ENCODE measurements around the gene MTMR12. TPM values are rescaled to one million over a fixed set of nuclear protein-coding genes. Genes with fewer than 3 reads are reported as not detected.

MTMR12 gene
- total and polyA plus RNA-seq, 2 donors (not counting 3 experiments of a cell fraction or from before 2014, with no cell fraction given), result 18.2 to 38.6 TPM

GRCh38 chr5:32255540-32255900 is 57.2 kb downstream of the MTMR12 start:
- no peak overlapping the region for H3K27ac ChIP-seq (ENCODE audit: insufficient read depth, low read depth, low read length)
- POLR2A ChIA-PET, result no interaction called here

More at GRCh38 chr5:32255540-32255900, 57.2 kb downstream of the MTMR12 start:
- Histone ChIP-seq H3K4me2 (ENCODE audit: insufficient read depth, low read length) (no peak overlapping the region), H2AFZ (ENCODE audit: low read depth, low read length) (no peak overlapping the region), H3K79me2 (ENCODE audit: control insufficient read depth, insufficient read depth, low read length) (no peaks in the 10 kb centered on the region), H3K4me1 (ENCODE audit: control insufficient read depth, extremely low read depth, insufficient read depth, low read length) (no peaks in the 10 kb centered on the region), H3K27me3 (ENCODE audit: control insufficient read depth in 2 of 2, insufficient read depth in 2 of 2, low read length in 2 of 2) (no peaks in the 10 kb centered on the region), H4K20me1 (replicated peaks; ENCODE audit: control insufficient read depth, extremely low read depth, insufficient read depth, low read length) (no peaks in the 10 kb centered on the region), H3K9ac (replicated peaks; ENCODE audit: extremely low read depth, insufficient read depth, low read length) (no peak overlapping the region), H3K4me3 (replicated peaks in 1 of 3; ENCODE audit: insufficient read depth in 1 of 3, low read depth in 1 of 3, low read length in 3 of 3) (no peak overlapping the region), H3K9me3 (replicated peaks; ENCODE audit: control insufficient read depth, insufficient read depth, low read length) (no peaks in the 10 kb centered on the region), H3K36me3 (ENCODE audit: control insufficient read depth in 2 of 2, extremely low read depth in 1 of 2, insufficient read depth in 2 of 2, low read length in 2 of 2) (peaks cover 5 to 23% of the 10 kb centered on the region in 2 experiments), H3K9me1 (replicated peaks; ENCODE audit: control insufficient read depth, extremely low read depth, insufficient read depth, low read length) (no peaks in the 10 kb centered on the region)
- CTCF ChIA-PET, result interaction anchor here (1.0 to 1.7 kb wide), 3 partner anchors 11 to 335 kb away, joined by 3 to 6 read pairs (median 4); no protein-coding TSS in a partner anchor
- intact Hi-C loops (cut with micrococcal nuclease) (no loop called here), dilution Hi-C loops (cut with MboI; ENCODE audit: extremely low pct_ligation_motif_present, low sequenced_read_pairs) (no loop called here)
- DNase-seq (ENCODE audit: low read depth, low spot score) (no peak), FAIRE-seq (no peak)
- BruUV-seq (replicated peaks), result no TSS peak
- TF ChIP-seq JUN (IDR thresholded peaks at IDR 0.05; ENCODE audit: borderline replicate concordance, insufficient read depth, insufficient read length, low read depth), result no peak
- TF ChIP-seq CTCF (IDR thresholded peaks at IDR 0.05; ENCODE audit: extremely low read depth in 1 of 2, insufficient read depth in 1 of 2, low read depth in 1 of 2, low read length in 2 of 2), result no peak
- no peak for TF ChIP-seq FOS (IDR thresholded peaks at IDR 0.05; ENCODE audit: borderline replicate concordance, insufficient read depth, low read length)
- TF ChIP-seq EZH2 (IDR thresholded peaks at IDR 0.05; ENCODE audit: borderline replicate concordance, low read depth, low read length, severe bottlenecking), result no peak
- no peak for TF ChIP-seq POLR2AphosphoS5 (IDR thresholded peaks at IDR 0.05; ENCODE audit: insufficient read depth, low read depth, low read length)
